NCI-H345 treated with DMSO at 0.1 percent for 48 hours (cell line): ENCODE results near the gene MCAM.

Experiments
- DNase-seq: peaks from one replicate; lab custom pipeline; 2025; ENCODE audit not compliant: unreplicated experiment; lab: John Stamatoyannopoulos, UW

The MCAM gene

GRCh38 chr11:119316729-119317591, at the start of gene MCAM:
MCAM (minus strand) TSS chr11:119317130; CDS start chr11:119317101, 29 bp downstream.
- DNase-seq = peak; percentile 36

- DNase-seq = no peak
Measured at GRCh38 chr11:119365071-119365591, 48.2 kb upstream of the MCAM start.

DNA sequence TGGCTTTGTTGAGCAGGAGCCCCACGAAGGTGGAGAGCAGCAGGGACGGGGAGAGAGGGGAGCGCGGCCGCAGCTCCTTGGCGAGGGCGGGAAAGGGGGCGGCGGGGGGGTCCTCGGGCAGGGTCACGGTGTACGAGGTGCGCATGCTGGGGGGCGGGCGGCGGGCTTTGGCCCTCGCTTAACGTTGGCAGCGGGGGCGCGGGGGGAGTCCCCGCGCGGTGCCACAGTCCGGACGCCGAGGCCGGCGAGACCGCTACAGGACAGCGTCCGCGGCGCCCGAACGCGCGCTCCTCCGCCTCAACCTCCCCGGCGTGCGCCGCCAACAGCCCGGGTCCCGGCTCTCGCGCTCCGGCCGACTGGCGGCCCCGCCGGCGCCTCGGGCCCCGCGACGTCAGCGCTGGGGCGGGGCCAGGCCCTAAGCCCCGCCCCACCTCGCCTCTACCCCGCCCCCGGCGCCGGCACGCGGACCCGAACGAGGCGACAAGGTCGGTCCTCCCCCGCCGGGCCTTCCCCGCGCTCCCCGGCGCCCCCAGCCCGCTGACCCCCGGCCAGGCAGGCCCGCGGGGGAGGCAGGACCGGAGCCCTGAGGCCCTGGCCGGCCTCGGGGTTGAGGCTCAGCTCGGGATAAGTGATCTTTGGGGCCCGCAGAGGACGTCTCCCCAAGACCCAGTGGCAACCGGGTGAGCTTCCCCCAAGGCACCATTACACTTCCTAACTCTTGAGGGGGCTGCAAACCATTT, 47.1 kb upstream of the MCAM start:
- no peak for DNase-seq

- DNase-seq = no peak
Measured at GRCh38 chr11:119363081-119363850, 46.3 kb upstream of the MCAM start.

GRCh38 chr11:119362741-119363080, 45.8 kb upstream of the MCAM start:
- no peak for DNase-seq

DNA sequence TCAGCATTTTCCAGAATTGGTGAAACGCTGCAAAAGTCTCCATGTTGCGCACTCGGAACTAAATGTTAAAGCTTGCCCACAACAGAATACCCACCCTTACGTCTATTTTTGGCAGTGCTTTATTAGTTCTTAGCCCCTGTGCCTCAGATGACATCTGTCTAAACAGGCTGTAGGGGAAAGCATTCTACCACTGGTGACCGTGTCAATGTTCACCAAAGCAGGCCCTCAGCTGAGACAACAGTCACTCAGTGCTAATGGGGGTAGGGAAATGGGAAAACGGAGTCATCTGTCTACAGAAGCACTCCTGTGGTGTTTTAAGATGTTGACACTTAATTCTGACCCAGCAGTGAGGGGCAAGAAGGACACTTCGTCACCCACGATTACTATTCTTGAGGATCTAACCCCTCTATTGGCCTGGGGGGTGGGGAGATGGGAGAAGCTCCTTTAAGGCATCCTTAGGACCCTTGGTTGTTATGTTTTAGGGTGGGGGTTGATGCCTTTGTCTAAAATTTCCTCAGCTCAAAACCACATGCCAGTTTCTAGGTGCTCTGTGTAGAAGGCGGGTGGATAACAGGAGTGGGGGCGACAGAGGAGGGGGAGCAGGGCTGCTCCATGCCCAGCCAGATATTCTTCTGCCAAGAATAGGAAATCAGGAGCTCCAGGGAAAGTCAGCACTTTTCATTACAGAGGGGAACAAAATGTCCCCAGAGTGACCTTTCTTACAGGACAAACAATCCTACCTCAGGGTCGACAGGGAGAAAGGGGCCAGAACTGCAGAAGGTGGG, 45.2 kb upstream of the MCAM start:
- no peak for DNase-seq

DNA sequence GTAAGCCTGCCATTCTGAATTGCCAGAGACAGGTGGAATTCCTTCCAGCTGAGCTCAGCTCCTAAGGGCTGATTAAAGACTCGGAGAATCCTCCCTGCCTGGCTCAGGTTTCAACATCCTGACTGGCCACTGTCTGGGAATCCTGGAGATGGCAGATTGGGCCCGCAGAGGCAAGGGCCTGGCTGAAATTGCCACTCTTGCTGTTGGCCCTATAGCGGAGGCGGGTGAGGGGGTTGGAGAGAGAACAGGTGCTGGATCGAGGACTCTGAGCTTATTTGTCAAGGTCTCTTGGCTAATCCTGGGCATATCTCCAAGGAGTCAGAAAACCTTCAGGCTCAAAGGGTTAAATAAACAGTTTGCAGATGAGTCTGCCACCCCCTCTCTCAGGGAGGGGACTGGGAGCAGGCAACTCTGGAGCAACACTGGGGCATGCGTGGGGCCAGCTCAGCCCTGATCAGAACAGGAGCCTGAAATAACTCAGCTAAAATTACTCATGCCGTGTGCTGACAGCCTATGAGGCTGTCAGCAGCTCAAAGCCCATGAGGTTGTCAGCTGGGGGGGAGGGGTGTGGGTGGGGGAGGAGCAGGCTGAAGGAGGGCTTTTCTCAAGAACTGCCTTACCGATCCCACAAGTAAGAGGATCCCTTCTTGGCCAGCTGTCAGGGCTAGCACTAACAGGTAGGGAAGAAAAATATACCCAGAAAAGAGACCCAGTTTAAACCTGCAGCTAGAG, 44.3 kb upstream of the MCAM start:
- no peak for DNase-seq

GRCh38 chr11:119359365-119360214, 42.7 kb upstream of the MCAM start:
- DNase-seq = no peak

DNA sequence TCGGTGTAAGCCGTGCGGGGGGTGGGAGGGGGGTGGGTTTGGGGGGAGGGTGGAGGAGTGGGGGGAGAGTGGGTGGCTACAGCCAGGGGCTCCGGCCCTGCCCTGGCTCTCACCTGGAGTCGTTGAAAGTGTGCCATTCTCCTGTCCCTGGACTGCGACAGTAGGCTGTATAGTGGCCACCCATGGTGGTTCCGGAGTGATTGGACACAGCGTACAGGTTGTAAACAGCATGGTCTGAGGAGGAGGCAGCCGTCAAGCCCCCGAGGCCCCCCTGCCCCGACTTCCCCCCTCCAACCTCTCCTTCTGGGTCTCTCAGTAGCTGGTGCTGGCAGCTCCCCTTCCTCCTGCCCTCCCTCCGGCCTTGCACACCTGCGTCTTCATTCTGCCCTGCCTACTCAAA, 40.1 kb upstream of the MCAM start:
- DNase-seq = no peak

- no peak for DNase-seq
Measured at GRCh38 chr11:119356349-119357031, 39.6 kb upstream of the MCAM start.

DNA sequence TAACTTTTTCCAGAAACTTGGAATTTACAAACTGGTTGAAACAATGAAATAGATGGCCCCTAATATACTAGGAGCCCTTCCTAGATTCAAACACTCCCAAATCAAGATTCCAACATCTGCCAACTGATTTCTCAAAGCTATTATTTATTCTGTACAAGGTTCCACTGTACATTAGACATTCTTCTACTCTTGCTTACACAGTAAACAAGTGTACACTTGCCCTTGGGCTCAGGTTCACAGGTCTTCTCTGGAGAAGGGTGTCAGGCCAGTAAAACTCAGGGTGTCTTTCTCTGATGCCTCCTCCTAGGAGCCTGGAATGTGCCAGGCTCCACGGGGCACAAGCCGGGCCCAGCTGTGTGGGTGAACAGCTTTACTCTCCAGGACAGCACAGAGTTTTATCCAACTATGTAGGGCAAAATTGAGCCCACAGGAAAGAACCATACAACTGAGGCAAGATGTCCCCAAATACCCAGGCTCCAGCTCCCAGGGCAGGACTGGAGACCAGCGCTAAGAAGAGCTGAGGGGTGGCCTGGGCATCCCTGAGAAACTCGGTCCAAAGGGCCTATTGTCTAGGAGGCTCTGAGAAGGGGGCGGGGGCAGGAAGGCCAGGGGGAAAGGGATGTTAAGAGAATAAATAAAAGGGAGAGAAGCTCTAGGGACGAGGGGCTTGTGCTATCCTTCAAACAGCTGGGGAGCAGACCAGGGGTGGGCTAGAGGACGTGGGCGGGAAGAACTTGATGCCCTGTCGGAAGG, 38.3 kb upstream of the MCAM start:
- DNase-seq = no peak

GRCh38 chr11:119352857-119353260, 35.9 kb upstream of the MCAM start:
- DNase-seq = peak; percentile 60

GRCh38 chr11:119351232-119351631, 34.3 kb upstream of the MCAM start:
- no peak for DNase-seq

DNA sequence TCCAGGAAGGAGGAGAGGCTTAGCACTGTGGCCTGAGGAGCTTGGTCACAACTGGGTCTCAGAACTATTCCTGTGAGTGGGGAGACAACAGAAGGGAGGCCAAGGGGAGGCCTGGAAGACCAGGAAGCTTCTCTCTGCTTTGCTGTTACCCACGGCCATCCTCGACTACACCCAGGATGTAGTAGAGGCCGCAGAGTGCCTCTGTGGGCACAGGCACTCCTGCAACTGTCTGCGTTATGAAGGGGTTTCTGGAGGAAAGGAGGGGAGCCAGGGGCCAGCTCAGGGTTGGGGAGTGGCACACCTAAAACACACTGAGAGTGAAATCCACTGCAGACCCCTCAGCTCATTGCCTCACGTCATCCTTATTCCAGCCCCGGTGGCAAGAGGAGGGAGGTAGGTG, 33.4 kb upstream of the MCAM start:
- no peak for DNase-seq

DNA sequence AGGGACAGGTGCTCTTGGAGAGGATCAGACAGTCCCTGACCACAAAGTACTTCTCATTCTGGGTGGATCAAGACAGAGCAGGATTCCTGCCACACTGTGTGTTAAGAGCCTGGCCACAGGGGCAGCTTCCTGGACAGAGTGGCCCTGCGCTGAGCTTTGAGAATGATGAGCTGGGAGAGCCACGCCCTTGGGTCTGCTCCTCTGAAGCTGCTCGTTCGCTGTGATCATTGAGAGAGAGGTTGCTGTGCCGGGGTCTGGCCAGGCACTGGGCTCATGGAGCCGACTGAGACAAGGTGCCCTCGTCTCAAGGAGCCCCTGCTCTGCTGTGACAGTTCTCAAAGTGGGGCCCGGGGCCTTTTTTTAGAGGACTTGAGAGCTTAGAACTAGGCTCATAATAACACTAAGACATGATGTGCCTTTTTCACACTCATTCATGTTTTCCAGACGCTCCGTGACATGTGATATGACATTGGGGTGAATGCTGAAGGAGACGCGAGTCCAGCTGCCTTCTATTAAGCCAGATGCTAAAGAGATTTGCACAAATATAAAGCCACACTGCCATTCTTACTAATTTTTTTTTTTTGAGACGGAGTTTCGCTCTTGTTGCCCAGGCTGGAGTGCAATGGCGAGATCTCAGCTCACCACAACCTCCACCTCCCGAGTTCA, 31.1 kb upstream of the MCAM start:
- no peak for DNase-seq

DNA sequence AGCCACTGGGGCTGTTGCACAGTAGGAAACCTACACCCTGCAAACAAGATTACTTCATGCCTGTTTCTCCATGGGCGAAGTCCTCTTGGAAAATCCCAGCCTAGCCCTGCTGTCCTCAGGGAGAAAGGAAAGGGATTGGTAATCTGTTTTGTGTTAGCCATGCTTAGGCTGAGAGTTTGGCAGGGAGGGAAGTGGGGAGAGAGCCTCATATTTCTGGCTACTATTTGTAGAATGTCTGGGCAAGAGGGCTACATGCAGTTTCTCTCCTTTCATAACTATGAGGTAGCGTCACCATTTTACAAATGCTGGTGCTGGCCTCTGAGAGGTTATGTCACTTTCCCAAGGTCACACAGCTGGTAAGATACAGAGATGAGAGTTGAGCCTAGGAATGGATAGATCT, 30.3 kb upstream of the MCAM start:
- DNase-seq = no peak

DNA sequence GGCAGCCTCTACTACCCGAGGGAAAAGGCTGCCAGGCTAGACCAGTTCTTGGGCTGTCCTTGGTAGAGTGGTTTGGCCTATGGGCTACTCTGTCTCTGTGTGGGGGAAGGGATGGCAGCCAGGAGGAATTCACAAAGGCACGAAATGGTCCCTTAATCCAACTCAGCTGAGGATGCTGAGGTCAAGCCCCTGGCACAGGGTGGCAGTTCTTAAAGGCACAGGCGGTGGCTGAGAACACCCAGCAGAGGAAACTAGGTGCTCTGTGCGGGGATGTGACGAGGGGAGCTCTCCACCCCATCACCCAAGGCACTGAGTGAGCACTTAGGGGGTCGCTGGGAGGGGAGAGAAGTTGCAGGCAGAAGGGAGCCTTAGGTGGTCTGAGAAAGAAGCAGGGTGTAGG, 29.7 kb upstream of the MCAM start, which contains the start of gene MFRP:
Gene MFRP (minus strand): TSS at position 101 of the 400 bp plus-strand sequence. CDS start 192 bp downstream, outside the sequence.
- no peak for DNase-seq
